ENCODE results near the gene PATL1. TPM values are rescaled to one million over a fixed set of nuclear protein-coding genes. Genes with fewer than 3 reads are reported as not detected.

Gene PATL1
- total RNA-seq, 4 donors from 2014 or later, result 13.5 to 93.9 (median 20.9) TPM

GRCh38 chr11:59668188-59668949, 468 bp downstream of the PATL1 start:
- no peaks in the 10 kb centered on the region for H3K27me3 ChIP-seq

GRCh38 chr11:59667812-59668187, 1.0 kb downstream of the PATL1 start:
- TF ChIP-seq POLR2A (IDR thresholded peaks at IDR 0.05), result no peak
- TF ChIP-seq, protein P1, sequence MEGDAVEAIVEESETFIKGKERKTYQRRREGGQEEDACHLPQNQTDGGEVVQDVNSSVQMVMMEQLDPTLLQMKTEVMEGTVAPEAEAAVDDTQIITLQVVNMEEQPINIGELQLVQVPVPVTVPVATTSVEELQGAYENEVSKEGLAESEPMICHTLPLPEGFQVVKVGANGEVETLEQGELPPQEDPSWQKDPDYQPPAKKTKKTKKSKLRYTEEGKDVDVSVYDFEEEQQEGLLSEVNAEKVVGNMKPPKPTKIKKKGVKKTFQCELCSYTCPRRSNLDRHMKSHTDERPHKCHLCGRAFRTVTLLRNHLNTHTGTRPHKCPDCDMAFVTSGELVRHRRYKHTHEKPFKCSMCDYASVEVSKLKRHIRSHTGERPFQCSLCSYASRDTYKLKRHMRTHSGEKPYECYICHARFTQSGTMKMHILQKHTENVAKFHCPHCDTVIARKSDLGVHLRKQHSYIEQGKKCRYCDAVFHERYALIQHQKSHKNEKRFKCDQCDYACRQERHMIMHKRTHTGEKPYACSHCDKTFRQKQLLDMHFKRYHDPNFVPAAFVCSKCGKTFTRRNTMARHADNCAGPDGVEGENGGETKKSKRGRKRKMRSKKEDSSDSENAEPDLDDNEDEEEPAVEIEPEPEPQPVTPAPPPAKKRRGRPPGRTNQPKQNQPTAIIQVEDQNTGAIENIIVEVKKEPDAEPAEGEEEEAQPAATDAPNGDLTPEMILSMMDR (IDR thresholded peaks at IDR 0.05), result no peak
- TF ChIP-seq POLR2AphosphoS5 (IDR thresholded peaks at IDR 0.05), result no peak
- TF ChIP-seq EP300 (IDR thresholded peaks at IDR 0.05; ENCODE audit: low read depth), result no peak
- DNase-seq, result no peak
- in situ Hi-C loops (cut with MboI; ENCODE audit: low pct_ligation_motif_present in 1 of 4, low pct_unique_long_range_greater_than_20kb in 1 of 4, low sequenced_read_pairs in 3 of 4), result loop anchor here in 1 of 4 donors (5.0 kb wide), 1 partner anchor 50 kb away; the partner anchor contains the start of gene OSBP
- WGBS, 2 donors (ENCODE audit: low coverage in 1 of 2), result 9 to 11% methylated on average over 3 of the region's 3 CpGs
- Histone ChIP-seq H3K36me3 (peaks cover 0 to 28% (median 14%) of the 10 kb centered on the region in 4 donors), H3K4me1 (peaks cover 6 to 35% (median 24%) of the 10 kb centered on the region in 4 donors), H3K4me3 (peak overlapping the region; percentile 67 to 97 (median 69)), H3K27ac (peak overlapping the region; percentile 95 to 99 (median 98)), H3K27me3 (no peaks in the 10 kb centered on the region), H3K9me3 (no peaks in the 10 kb centered on the region)
- intact Hi-C loops (cut with DNase I; ENCODE audit: low total_unique reads), result loop anchor here (5.0 kb wide), 1 partner anchor 50 kb away; the partner anchor contains the start of gene OSBP

More at GRCh38 chr11:59668188-59668949, 468 bp downstream of the PATL1 start:
- Histone ChIP-seq H3K36me3 (peaks cover 0 to 28% (median 13%) of the 10 kb centered on the region in 4 donors), H3K4me1 (peaks cover 6 to 35% (median 24%) of the 10 kb centered on the region in 4 donors), H3K9me3 (no peaks in the 10 kb centered on the region), H3K4me3 (peak overlapping the region; percentile 67 to 97 (median 69)), H3K27ac (peak overlapping the region; percentile 95 to 99 (median 98))
- peak; percentile 58 for DNase-seq
- TF ChIP-seq, protein P1 (IDR thresholded peaks at IDR 0.05), result peak in 4 of 5 experiments; percentile 28 to 55 (median 44)
- TF ChIP-seq POLR2AphosphoS5 (IDR thresholded peaks at IDR 0.05), result no peak
- TF ChIP-seq EP300 (IDR thresholded peaks at IDR 0.05; ENCODE audit: low read depth), result no peak
- no peak for TF ChIP-seq POLR2A (IDR thresholded peaks at IDR 0.05)
- 0% methylated on average over 3 to 8 of the region's 39 CpGs for WGBS, 2 donors (ENCODE audit: low coverage in 1 of 2)
- in situ Hi-C loops (cut with MboI; ENCODE audit: low pct_ligation_motif_present in 1 of 4, low pct_unique_long_range_greater_than_20kb in 1 of 4, low sequenced_read_pairs in 3 of 4), result loop anchor here in 1 of 4 donors (5.0 kb wide), 1 partner anchor 51 kb away; the partner anchor contains the start of gene OSBP
- intact Hi-C loops (cut with DNase I; ENCODE audit: low total_unique reads), result loop anchor here (5.0 kb wide), 1 partner anchor 51 kb away; the partner anchor contains the start of gene OSBP

GRCh38 chr11:59666969-59667368, 1.9 kb downstream of the PATL1 start:
- H3K27me3 ChIP-seq, result no peaks in the 10 kb centered on the region
- H3K36me3 ChIP-seq, result peaks cover 0 to 34% (median 16%) of the 10 kb centered on the region in 4 donors
- peak overlapping the region in 1 of 4 donors; percentile 97 for H3K4me3 ChIP-seq
- H3K9me3 ChIP-seq, result no peaks in the 10 kb centered on the region
- no peak for DNase-seq
- intact Hi-C loops (cut with DNase I; ENCODE audit: low total_unique reads) (loop anchor here (5.0 kb wide), 1 partner anchor 50 kb away; the partner anchor contains the start of gene OSBP), in situ Hi-C loops (cut with MboI; ENCODE audit: low pct_ligation_motif_present in 1 of 4, low pct_unique_long_range_greater_than_20kb in 1 of 4, low sequenced_read_pairs in 3 of 4) (loop anchor here in 1 of 4 donors (5.0 kb wide), 1 partner anchor 50 kb away; the partner anchor contains the start of gene OSBP)
- peaks cover 6 to 35% (median 24%) of the 10 kb centered on the region in 4 donors for H3K4me1 ChIP-seq
- 39 to 45% methylated on average over 1 of the region's 1 CpG for WGBS, 2 donors (ENCODE audit: low coverage in 1 of 2)
- TF ChIP-seq POLR2AphosphoS5 (IDR thresholded peaks at IDR 0.05) (no peak), EP300 (IDR thresholded peaks at IDR 0.05; ENCODE audit: low read depth) (no peak), POLR2A (IDR thresholded peaks at IDR 0.05) (no peak)
- TF ChIP-seq, protein P1 (IDR thresholded peaks at IDR 0.05), result no peak
- H3K27ac ChIP-seq, result peak overlapping the region in 3 of 4 donors; percentile 95 to 99 (median 97)

- no peaks in the 10 kb centered on the region for H3K9me3 ChIP-seq
- TF ChIP-seq, protein P1 (IDR thresholded peaks at IDR 0.05), result no peak
- TF ChIP-seq POLR2AphosphoS5 (IDR thresholded peaks at IDR 0.05) (no peak), EP300 (IDR thresholded peaks at IDR 0.05; ENCODE audit: low read depth) (no peak), POLR2A (IDR thresholded peaks at IDR 0.05) (no peak)
- H3K27me3 ChIP-seq, result no peaks in the 10 kb centered on the region
- H3K36me3 ChIP-seq, result peaks cover 0 to 61% (median 30%) of the 10 kb centered on the region in 4 donors
- in situ Hi-C loops (cut with MboI; ENCODE audit: low pct_ligation_motif_present in 1 of 4, low pct_unique_long_range_greater_than_20kb in 1 of 4, low sequenced_read_pairs in 3 of 4) (no loop called here), intact Hi-C loops (cut with DNase I; ENCODE audit: low total_unique reads) (no loop called here)
- peaks cover 0 to 7% (median 0%) of the 10 kb centered on the region in 4 donors for H3K4me1 ChIP-seq
- no peak for DNase-seq
- no peak overlapping the region for H3K27ac ChIP-seq
- no peak overlapping the region for H3K4me3 ChIP-seq
- WGBS, 2 donors (ENCODE audit: low coverage in 1 of 2), result 67 to 100% methylated on average over 1 of the region's 1 CpG
Observed at GRCh38 chr11:59660621-59661020, 8.2 kb downstream of the PATL1 start.

Measured in transverse colon (tissue), 4 donors.